HG03108 (cell line): ENCODE results near the gene PRKG2.
"Not testable (repeated sequence)": the region's sequence is repeated elsewhere in the genome, so short reads cannot be mapped to it uniquely, and the experiment has no call there.

Experiments
- ATAC-seq: cut with Tn5 transposase; IDR thresholded peaks from one replicate; pipeline ENCODE4 v1.9.1; 2021; ENCODE audit warnings: moderate library complexity; ENCODE audit not compliant: unreplicated experiment

Gene PRKG2

DNA sequence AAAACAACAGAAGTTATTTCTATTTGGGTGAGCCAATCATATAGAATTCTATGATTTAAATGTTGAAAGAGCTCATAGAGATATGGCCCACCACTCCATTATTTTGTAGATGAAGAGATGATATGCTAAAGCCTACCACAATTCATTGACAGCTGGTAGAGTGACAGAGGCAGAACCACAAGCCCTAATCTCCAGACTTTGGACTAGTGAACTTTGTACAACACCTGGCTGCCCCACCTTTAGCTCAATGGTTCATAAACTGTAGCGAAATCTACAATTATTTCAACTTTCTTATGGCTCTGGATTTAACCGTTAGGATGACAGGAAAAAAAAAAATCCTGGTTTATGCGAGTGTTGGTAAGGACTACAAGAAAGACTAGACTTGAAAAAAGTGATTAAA is 50.9 kb downstream of the PRKG2 start:
- ATAC-seq, result no peak

DNA sequence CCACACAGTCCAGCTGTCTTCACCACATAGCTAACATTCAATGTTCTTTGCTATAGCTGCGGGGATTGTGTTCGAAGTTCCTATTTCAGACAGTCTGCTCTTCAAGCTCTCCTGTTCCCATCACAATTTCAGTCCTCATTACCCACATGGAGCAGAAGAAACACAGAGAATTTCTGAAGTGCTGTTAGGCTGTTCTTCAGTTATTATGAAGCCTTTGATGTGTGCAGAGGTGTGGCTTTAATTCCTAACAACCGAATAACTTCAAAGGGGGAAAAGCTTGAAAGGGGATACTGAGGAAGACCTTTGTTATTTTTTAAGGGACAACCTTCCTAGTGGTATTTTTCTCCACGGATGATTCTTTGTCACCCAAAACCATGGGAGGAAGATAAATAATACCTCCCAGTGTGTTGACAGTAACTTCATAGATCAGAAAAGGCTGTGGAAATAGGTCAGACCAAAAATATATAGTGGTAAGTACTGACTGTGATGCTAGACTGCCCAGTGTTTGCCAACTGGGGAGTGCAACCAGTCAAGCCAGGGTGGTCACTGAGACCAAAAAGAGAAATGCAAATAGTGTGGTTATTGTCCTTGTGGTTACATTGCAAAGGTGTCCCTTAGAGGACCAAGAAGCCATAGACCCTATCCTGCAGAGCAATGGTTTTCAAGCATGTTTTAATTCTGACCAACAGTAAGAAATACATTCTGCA is 52.1 kb downstream of the PRKG2 start:
- no peak for ATAC-seq

DNA sequence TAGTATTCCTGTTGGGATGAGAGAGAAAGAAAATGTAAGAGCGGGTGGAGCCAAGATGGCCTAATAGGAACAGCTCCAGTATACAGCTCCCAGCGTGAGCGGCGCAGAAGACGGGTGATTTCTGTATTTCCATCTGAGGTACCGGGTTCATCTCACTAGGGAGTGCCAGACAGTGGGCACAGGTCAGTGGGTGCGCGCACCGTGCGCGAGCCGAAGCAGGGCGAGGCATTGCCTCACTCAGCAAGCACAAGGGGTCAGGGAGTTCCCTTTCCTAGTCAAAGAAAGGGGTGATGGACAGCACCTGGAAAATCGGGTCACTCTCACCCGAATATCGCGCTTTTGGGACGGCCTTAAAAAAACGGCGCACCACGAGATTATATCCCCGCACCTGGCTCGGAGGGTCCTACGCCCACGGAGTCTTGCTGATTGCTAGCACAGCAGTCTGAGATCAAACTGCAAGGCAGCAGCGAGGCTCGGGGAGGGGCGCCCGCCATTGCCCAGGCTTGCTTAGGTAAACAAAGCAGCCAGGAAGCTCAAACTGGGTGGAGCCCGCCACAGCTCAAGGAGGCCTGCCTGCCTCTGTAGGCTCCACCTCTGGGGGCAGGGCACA is 61.2 kb downstream of the PRKG2 start:
- not testable (repeated sequence) for ATAC-seq

DNA sequence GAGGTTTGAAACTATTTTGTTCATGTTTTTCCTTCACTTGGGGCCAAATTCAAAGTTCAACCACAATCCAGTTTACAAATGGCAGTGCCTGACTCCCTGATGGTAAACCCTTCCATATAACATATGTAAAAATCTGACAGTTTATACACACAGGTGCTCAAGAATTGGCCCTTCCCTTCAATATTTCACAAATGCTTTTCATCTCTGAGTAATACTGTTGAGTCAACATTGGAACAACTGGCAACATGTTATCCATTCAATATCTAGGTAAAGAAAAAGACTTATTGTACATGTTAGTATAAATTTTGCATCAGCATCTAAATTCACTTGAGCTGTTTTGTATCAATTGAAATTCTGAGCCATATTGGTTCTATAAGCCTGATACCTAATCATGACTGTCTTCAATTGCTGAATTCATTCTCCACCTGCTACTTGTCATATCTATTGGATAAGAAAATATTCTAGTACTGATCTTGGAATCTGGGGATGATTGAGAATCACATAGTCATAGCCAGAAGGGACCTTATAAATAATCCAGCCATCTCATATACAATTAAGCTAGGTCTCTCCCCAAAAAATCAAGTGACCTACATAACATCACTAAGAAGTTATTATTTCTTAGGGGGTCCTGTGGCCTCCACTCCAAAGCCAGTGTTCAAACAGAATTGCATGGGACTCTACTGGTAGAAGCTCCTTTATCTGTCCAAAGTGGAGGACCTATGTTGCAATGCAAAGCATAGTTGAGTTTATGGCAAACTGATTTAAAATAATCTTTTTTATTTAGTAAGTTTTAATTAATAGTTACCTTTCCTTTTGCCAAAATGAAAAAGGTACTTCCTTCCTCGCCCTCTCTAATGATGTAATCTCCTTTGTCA is 61.9 kb downstream of the PRKG2 start:
- ATAC-seq, result no peak

DNA sequence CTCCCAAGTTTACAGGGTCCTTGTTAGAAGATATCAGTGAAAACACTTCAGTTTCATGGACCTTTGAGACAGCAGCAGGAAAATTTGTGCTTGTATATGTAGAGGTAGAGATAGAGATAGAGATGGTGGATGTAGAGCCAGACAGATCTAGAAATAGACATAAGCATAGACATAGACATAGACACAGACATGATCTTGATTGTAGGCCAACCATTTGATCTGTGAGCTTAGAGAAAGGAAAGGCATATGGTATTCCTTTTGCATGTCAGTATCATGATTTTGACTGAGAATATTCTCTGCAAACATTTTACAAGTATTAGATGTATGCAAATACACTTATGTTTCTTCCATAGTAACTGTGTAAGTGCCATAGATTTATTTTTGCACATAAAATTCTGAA is 65.0 kb downstream of the PRKG2 start:
- no peak for ATAC-seq

DNA sequence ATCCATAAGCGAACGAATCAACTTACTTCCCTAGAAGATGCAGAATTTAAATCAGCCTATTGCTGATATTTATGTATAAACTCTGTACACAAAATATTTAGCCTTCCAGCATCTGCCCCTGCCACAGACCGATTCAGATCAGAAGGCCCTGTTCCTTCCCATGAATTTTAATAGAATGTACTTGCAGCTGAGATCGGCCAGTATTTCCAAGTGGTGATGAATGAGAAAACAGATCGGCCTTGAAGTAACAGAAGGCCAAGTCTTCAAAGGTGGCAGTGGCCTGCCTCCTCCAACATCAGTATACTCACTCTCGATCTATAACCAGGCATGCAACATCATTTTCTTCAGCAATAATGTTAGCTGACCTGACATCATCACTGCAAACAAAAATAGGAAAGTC is 66.4 kb downstream of the PRKG2 start:
- no peak for ATAC-seq

DNA sequence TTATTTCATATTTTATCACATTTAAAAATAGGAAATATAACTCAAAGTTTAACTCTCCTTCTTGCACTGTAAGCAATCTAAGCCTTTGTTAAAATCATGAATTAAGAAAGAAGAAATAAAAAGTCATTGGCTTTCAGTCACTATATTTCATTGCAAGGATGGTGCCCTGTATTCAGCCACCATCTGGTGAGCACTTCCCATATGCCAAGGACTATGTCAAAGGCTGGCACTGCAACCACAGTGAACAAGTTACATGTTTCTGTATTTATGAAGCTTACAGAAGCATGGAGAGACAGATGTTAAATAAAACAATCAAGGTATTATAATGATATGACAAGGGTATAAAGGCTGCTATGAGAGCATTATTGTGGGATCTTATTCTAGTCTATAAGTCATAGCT is 68.6 kb downstream of the PRKG2 start:
- no peak for ATAC-seq

DNA sequence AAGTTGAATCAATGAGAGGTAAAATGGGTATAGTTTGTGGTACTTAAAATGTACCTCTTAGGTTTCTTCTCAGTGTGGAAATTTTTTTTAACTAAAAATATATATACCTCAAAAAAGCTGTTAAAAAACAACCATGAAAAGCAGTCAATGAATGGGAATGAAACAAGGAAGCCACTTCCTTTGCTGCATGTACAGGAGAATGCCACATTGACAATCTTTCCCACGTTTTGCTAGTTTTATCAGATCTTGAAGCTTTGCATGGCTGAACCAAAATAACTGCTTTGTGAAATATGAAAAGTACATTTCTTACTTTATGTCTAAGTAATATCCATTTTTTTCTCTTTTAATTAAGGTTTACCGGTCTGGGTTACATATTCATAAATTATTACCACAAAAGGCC is 71.8 kb downstream of the PRKG2 start:
- no peak for ATAC-seq

DNA sequence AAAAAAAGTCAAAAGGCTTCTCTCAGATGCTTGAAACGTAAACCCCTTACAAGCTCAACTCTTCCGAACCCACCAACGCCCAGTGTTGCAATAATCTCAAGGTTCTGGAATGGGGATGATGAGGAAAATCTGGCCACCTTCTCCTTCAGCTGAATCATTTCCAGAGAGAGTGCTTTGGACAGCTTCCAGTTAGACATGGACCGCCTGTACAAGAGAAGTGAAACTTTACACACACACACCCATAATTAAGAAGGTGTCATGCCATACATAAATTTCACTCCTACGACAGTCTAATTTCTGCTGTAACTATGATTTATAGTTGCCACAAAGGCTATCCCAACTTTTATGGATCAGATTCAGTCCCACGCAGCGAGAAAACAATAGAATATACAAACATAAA is 72.3 kb downstream of the PRKG2 start:
- no peak for ATAC-seq

DNA sequence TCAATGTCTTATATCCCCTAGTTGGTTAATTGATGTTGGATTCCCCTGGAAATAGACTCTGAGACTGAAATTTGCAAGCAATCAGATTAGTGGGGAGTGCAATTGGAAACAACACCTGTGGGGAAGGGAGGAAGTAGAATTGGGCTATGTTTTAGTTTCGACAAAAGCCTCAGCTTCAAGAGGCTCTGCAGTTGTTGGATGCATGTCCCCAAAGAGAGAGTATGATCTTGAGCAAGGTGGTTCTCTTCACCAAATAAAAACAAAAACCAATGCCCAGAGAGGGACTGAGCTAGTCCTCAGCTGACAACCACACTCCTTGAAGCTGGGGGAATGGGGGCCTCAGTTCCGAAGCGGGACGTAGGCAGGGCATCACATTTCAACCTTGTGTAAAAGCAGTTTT is 77.1 kb downstream of the PRKG2 start:
- no peak for ATAC-seq

DNA sequence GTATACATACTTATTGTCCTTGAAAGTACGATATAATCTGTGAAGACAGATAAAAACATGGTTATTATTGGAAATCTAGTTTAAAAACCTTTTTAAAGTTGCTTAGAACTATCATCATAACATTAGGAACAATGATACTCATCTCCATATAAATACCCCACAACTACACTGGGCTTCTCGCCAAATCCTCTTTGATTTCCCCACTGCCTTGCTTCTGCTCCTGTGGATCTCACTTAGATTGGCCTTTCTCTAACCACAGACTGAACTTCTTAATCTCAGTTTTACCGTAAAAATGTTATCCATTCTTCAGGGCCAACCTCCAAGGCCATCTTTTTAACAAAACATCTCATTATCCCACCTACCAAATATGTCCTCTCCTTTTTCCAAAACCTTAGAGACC is 77.6 kb downstream of the PRKG2 start:
- no peak for ATAC-seq

DNA sequence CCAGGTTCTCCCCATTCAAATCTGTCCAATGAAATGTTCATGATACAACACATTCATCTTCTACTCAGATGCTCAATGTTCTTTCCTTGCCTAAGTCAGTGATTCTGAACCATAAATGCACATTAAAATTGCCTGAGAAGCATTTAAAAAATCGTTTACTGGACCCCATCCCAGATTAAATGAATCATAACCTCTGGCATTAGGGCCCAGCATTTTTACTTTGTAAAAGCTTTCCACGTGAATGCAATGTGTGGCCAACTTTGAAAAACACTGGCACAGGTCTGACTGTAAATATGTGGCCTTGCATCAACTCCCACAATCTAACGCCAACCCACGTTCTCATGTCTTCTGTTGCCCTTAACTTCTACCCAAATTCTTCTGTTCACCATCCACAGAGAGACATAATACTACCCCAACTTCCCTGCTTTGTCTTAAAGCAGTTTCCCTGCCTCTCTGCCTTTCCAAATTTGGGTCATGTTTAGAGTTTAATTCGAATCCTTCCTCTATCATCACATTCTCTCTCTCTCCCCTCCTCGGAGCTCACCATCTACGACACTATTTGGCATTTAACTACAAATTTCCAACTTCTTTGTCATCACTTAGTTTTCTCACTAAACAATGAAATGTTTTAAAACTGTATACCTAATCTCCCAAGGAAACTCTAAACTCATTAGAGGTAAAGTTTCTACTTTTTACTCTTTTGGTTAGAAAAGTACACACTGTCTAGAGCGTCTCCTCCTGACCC is 78.7 kb downstream of the PRKG2 start:
- no peak for ATAC-seq

DNA sequence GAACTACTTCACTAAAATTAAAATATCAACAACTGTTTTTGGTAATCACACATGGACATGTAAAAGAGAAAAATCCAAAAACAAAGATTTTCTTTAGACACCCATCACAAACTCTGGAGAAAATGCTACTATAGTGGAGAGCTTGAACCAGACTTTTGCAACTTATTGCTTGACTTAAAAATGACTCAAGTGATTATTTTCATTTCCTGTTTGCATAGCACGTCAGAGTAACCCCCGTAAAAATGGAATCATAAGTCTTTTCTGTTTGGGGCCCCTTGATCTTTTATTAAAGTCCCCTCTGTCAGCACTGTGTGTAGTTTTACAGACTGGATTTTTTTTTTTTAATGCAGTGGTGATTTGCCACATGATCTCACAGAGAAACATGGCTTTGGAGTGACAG is 79.5 kb downstream of the PRKG2 start:
- ATAC-seq, result no peak

DNA sequence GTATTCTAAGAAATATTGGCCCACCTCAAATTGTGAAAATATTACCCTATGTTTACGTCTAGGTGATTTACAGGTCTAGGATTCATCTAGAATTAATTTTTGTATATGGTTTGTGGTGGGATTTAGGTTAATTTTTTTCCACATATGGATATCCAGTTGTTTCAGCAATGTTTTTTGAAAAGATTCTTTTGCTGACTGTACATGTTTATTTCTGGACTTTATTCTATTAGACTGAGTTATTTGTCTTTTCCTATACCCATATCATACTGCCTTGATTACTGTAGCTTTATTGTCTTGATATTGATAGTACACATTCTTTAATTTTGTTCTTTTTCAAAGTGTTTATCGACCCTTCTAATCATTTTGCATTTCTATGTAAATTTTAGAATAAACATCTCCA is 83.5 kb downstream of the PRKG2 start:
- no peak for ATAC-seq

DNA sequence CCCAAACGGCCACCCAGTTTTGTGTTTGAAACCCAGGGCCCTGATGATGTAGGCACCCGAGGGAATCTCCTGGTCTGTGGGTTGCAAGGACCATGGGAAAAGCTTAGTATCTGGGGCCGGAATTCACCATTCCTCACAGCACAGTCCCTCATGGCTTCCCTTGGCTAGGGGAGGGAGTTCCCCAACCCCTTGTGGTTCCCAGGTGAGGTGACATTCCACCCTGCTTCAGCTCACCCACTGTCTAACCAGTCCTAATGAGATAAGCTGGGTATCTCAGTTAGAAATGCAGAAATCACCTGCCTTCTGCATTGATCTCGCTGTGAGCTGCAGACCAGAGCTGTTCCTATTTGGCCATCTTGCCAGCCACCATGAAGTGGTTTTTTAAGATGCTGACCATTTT is 84.0 kb downstream of the PRKG2 start:
- no peak for ATAC-seq

DNA sequence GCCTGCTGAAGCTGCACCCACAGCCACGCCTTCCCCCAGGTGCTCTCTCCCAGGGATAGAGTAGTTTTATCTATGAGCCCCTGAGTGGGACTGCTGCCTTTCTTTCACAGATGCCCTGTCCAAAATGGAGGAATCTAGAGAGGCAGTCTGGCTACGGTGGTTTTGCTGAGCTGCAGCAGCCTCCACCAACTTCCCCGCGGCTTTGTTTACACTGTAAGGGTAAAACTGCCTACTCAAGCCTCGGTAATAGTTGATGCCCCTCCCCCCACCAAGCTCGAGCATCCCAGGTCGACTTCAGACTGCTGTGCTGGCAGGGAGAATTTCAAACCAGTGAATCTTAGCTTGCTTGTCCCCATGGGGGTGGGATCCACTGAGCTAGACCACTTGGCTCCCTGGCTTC is 84.5 kb downstream of the PRKG2 start:
- ATAC-seq, result no peak

DNA sequence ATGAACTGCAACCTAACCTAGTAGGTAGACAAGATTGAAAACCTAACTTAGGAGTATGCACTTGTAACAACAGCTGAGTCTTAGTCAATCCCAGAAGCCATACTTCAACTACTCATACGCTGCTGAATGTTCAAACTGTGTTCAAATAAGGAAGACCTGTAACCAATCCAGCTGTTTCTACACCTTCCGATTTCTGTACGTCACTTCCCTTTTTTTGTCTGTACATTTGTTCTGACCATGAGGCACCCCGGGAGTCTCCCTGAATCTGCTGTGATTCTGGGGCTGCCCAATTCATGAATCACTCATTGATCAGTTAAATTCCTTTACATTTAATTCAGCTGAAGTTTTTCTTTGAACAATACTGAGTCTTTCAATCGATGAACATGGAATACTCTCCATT is 95.0 kb downstream of the PRKG2 start:
- no peak for ATAC-seq

DNA sequence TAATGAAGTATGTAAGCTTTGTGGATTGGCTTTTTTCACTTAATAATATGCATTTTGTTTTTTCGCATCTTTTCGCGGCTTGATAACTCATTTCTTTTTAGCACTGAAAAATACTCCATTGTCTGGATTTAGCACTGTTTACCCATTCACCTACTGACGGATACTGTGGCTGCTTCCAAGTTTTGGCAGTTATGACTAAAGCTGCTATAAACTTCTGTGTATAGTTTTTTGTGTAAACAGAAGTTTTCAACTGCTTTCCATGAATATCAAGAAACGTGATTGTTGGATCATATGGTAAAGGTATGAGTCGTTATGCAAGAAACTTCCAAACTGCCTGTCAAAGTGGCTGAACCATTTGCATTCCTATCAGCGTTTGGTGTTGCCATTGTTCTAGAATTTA is 96.9 kb downstream of the PRKG2 start:
- ATAC-seq, result no peak

DNA sequence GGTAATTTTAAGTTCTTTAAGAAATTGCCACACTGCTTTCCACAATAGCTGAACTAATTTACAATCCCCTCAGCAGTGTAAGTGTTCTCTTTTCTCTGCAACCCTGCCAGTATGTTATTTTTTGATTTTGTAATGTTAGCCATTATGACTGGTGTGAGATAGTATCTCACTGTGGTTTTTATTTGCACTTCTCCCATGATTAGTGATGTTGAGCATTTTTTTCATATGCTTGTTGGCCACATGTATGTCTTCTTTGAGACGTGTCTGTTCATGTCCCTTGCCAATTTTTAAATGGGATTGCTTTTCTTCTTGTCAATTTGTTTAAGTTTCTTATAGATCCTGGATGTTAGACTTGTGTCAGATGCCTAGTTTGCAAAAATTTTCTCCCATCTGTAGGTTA is 98.5 kb downstream of the PRKG2 start:
- ATAC-seq, result no peak

DNA sequence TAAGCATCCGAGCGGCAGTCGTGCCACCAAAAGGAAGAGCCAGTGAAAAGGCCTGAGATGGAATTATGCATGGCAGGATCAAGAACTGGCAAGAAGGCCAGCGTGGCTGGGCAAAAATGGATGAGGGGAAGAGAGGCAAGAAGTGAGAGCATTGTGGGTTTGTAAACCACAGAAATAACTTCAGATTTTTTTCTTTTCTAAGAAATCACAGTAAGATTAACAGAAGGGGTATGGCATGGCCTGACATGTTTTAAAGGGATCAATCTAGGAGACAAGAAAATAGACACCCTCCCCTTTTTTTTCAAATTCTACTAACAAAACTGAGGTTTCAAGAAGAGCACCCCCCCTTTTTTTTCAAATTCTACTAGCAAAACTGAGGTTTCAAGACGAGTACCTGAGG is 102.0 kb downstream of the PRKG2 start:
- no peak for ATAC-seq

DNA sequence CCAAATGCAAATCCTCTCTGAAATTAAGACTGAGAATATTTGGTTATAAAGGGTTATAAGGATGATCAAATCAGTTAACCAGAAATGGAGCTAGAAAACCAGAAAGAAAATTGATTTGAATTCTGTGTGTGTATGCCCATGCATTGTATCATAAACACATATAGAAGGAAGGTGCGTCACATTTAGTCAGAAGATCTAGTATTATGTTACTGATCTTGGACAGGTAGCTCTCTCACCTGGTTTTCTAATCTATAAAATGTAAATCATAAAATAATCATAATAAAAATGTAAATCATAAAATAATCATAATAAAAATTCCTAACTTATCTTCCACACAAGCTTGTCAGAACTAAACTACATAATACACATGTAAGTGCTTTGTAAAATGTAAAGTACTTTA is 105.7 kb downstream of the PRKG2 start:
- ATAC-seq, result no peak
